ENCODE data around the gene PLCH1. TPM values are rescaled to one million over a fixed set of nuclear protein-coding genes. Genes with fewer than 3 reads are reported as not detected.

PLCH1 gene
- total and polyA plus RNA-seq, 2 donors (not counting 1 experiment from before 2014, with no cell fraction given), result 0.27 TPM; not detected in 1

- CTCF ChIA-PET, result no interaction called here
- H3K27ac ChIP-seq (ENCODE audit: low read length in 2 of 2), result no peak overlapping the region
- ATAC-seq (ENCODE audit: low read depth) (no peak), DNase-seq (no peak)
- H3K9me3 ChIP-seq (ENCODE audit: control extremely low read depth in 1 of 3, control insufficient read depth in 2 of 3, insufficient read depth in 1 of 3, low read length in 2 of 3), result no peaks in the 10 kb centered on the region
- no peaks in the 10 kb centered on the region for H3K79me2 ChIP-seq (ENCODE audit: control insufficient read depth, insufficient read depth, low read length)
- no peak overlapping the region for H3K4me2 ChIP-seq (replicated peaks; ENCODE audit: low read depth, low read length, poor library complexity, severe bottlenecking)
- Mint-ChIP-seq H3K27me3 (peaks cover 12% of the 10 kb centered on the region), H3K27ac (no peak overlapping the region), H3K4me1 (no peaks in the 10 kb centered on the region), H3K4me3 (no peak overlapping the region), H3K9me3 (ENCODE audit: insufficient read depth) (no peaks in the 10 kb centered on the region)
- H3K9ac ChIP-seq (ENCODE audit: low read length), result no peak overlapping the region
- POLR2A ChIA-PET, result no interaction called here
- TF ChIP-seq EZH2 (IDR thresholded peaks at IDR 0.05; ENCODE audit: borderline replicate concordance, insufficient read depth, low read depth, low read length, poor library complexity, severe bottlenecking) (no peak), CTCF (IDR thresholded peaks at IDR 0.05) (no peak)
- H3K36me3 ChIP-seq (replicated peaks in 1 of 2; ENCODE audit: control extremely low read depth in 1 of 2, control insufficient read depth in 1 of 2, extremely low read depth in 1 of 2, insufficient read depth in 2 of 2, low read length in 1 of 2), result no peaks in the 10 kb centered on the region
- no CpG with 5 or more reads among the region's 4 CpGs for WGBS (ENCODE audit: insufficient coverage)
- intact Hi-C loops (cut with micrococcal nuclease), result no loop called here
- H3K4me3 ChIP-seq (ENCODE audit: control extremely low read depth in 1 of 5, extremely low read depth in 1 of 5, insufficient read depth in 1 of 5, low read depth in 2 of 5, low read length in 4 of 5), result no peak overlapping the region
- H3K4me1 ChIP-seq (ENCODE audit: control insufficient read depth in 2 of 2, insufficient read depth in 2 of 2, low read length in 2 of 2), result no peaks in the 10 kb centered on the region
- no peaks in the 10 kb centered on the region for H3K27me3 ChIP-seq (replicated peaks in 1 of 4; ENCODE audit: control extremely low read depth in 1 of 4, control insufficient read depth in 3 of 4, insufficient read depth in 4 of 4, low read length in 3 of 4)
- H4K20me1 ChIP-seq (ENCODE audit: control insufficient read depth, insufficient read depth, low read length, poor library complexity, severe bottlenecking), result no peaks in the 10 kb centered on the region
- H2AFZ ChIP-seq (ENCODE audit: insufficient read depth, low read depth, low read length, poor library complexity, severe bottlenecking), result no peak overlapping the region
Measured at GRCh38 chr3:155673421-155673820, 71.5 kb downstream of the PLCH1 start.

GRCh38 chr3:155670335-155670734, 74.5 kb downstream of the PLCH1 start:
- H3K27me3 Mint-ChIP-seq, result no peaks in the 10 kb centered on the region
- Histone ChIP-seq H3K9me3 (ENCODE audit: control extremely low read depth in 1 of 3, control insufficient read depth in 2 of 3, insufficient read depth in 1 of 3, low read length in 2 of 3) (no peaks in the 10 kb centered on the region), H3K4me3 (ENCODE audit: control extremely low read depth in 1 of 5, extremely low read depth in 1 of 5, insufficient read depth in 1 of 5, low read depth in 2 of 5, low read length in 4 of 5) (no peak overlapping the region), H3K36me3 (replicated peaks in 1 of 2; ENCODE audit: control extremely low read depth in 1 of 2, control insufficient read depth in 1 of 2, extremely low read depth in 1 of 2, insufficient read depth in 2 of 2, low read length in 1 of 2) (no peaks in the 10 kb centered on the region), H3K4me1 (ENCODE audit: control insufficient read depth in 2 of 2, insufficient read depth in 2 of 2, low read length in 2 of 2) (no peaks in the 10 kb centered on the region), H2AFZ (ENCODE audit: insufficient read depth, low read depth, low read length, poor library complexity, severe bottlenecking) (no peak overlapping the region), H3K9ac (ENCODE audit: low read length) (no peak overlapping the region), H4K20me1 (ENCODE audit: control insufficient read depth, insufficient read depth, low read length, poor library complexity, severe bottlenecking) (no peaks in the 10 kb centered on the region), H3K27me3 (replicated peaks in 1 of 4; ENCODE audit: control extremely low read depth in 1 of 4, control insufficient read depth in 3 of 4, insufficient read depth in 4 of 4, low read length in 3 of 4) (no peaks in the 10 kb centered on the region), H3K4me2 (replicated peaks; ENCODE audit: low read depth, low read length, poor library complexity, severe bottlenecking) (no peak overlapping the region), H3K27ac (ENCODE audit: low read length in 2 of 2) (no peak overlapping the region), H3K79me2 (ENCODE audit: control insufficient read depth, insufficient read depth, low read length) (no peaks in the 10 kb centered on the region)
- POLR2A ChIA-PET, result no interaction called here
- no peaks in the 10 kb centered on the region for H3K4me1 Mint-ChIP-seq
- H3K4me3 Mint-ChIP-seq, result no peak overlapping the region
- H3K9me3 Mint-ChIP-seq (ENCODE audit: insufficient read depth), result no peaks in the 10 kb centered on the region
- CTCF ChIA-PET, result no interaction called here
- WGBS (ENCODE audit: insufficient coverage), result no CpG with 5 or more reads among the region's 2 CpGs
- TF ChIP-seq CTCF (IDR thresholded peaks at IDR 0.05) (no peak), EZH2 (IDR thresholded peaks at IDR 0.05; ENCODE audit: borderline replicate concordance, insufficient read depth, low read depth, low read length, poor library complexity, severe bottlenecking) (no peak)
- intact Hi-C loops (cut with micrococcal nuclease), result no loop called here
- ATAC-seq (ENCODE audit: low read depth) (no peak), DNase-seq (no peak)
- H3K27ac Mint-ChIP-seq, result no peak overlapping the region

Data from B cell (primary cell).